Memory B cell (primary cell): ENCODE data around the gene GALNT2.
A peak's percentile ranks its signal among the peaks of the same experiment; 100 is the strongest.

Experiments used
- ATAC-seq: fragments of 150-1000 bp; cut with Tn5 transposase; 2 replicates; pipeline ENCODE4 v1.10.0; 2021; ENCODE audit warnings: low read depth, mild to moderate bottlenecking, moderate library complexity
- DNase-seq, 2 donors: peaks; one replicate each; pipeline ENCODE4 v3.0.0; 2022; ENCODE audit warnings: low spot score in 2 of 2
- H3K27ac Mint-ChIP-seq: one replicate; pipeline ENCODE4 v1.8.0; 2022; ENCODE audit warnings: mild to moderate bottlenecking, moderate library complexity, mixed read lengths
- H3K27me3 Mint-ChIP-seq: one replicate; pipeline ENCODE4 v1.8.0; 2022; ENCODE audit warnings: mixed read lengths
- H3K36me3 Mint-ChIP-seq: one replicate; pipeline ENCODE4 v1.8.0; 2022; ENCODE audit warnings: mild to moderate bottlenecking, mixed read lengths
- H3K4me1 Mint-ChIP-seq: one replicate; pipeline ENCODE4 v1.8.0; 2022; ENCODE audit warnings: mixed read lengths
- H3K4me3 Mint-ChIP-seq: one replicate; pipeline ENCODE4 v1.8.0; 2022; ENCODE audit warnings: mild to moderate bottlenecking, moderate library complexity, mixed read lengths
- H3K9me3 Mint-ChIP-seq: one replicate; pipeline ENCODE4 v1.8.0; 2022; ENCODE audit warnings: mixed read lengths

The GALNT2 gene

DNA sequence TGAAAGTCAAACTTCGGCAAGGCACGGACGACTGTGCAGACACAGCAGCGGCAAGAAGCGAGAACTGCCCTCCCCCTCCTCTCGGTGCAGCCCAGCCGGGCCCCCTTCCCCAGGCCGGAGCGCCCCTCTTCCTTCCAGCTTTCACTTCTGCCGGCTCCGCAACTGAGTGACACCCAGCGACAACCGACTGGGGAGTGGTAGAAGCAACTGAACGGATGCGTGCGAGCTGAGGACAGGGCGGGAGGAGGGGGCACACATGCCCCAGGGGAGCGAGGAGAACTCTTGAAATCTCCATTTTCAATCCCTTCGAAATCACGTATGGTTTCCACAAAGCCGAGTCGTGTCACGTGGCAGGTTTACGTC, 212.5 kb downstream of the GALNT2 start:
- Mint-ChIP-seq H3K4me3 (no peak overlapping the region), H3K4me1 (peaks cover 32% of the 10 kb centered on the region), H3K9me3 (no peaks in the 10 kb centered on the region), H3K36me3 (peaks cover 13% of the 10 kb centered on the region), H3K27ac (no peak overlapping the region), H3K27me3 (no peaks in the 10 kb centered on the region)
- DNase-seq (no peak), ATAC-seq (no peak)

DNA sequence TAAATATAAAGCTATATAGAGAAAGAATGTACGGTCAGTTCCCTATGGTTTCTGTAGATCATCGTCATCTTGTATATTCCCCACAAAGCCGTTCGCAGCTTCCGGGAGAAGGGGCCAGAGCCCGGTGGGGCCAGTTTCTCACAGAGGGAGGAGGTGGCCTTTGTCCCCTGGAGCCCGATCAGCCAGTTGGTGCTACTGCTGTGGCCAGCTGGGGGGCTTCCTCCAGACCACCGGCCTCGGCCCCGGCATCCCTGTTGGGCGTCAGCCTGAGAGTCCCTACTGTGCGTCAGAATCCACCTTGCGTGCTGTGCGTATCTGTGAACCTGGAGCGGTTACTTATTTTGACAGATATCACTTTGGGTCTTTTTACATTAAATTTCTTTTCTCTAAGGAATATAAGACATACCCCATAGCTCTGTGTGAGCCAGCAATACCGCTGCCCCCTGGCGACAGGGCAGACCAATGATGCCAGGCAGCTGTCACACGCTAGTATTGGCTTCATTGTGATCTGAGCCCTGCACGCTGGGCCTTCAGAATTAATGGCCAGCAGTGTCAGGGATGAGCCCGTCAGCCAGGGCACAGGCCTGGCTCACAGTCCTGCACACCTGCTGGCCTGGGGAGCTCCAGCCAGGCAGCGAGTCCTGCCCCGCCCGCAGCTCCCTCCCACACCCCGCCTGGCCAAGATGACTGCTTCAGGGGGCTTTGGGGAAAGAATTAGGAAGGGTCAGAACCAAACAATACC, 213.2 kb downstream of the GALNT2 start:
- Mint-ChIP-seq H3K36me3 (peaks cover 13% of the 10 kb centered on the region), H3K27me3 (no peaks in the 10 kb centered on the region), H3K9me3 (no peaks in the 10 kb centered on the region), H3K4me3 (no peak overlapping the region), H3K27ac (no peak overlapping the region), H3K4me1 (peaks cover 33% of the 10 kb centered on the region)
- DNase-seq (no peak), ATAC-seq (no peak)

DNA sequence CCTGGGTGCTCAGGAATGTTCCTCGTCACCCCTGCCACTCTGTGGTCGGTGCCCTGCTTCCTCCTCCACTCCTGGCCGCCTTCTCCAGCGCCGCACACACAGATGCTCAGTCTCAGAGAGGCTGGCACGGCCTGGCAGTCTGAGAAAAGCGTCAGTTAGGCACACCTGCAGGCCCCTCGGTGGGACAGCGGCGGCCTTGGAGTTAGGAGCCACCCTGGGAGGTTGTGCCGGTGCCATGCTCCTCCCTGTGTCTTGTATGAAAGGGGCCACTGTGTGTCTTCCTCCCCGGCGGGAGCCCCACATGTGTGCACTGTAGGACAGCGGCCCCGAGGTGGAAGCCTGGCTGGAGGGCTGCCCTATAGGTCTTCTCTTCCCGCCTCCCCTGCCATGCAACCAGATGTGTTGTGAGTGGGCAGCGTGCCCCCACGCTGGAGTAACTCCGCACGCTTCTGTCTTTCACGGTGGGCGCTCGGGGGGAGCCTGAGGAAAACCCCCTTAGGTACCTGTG, 213.9 kb downstream of the GALNT2 start:
- ATAC-seq (no peak), DNase-seq (no peak)
- H3K27me3 Mint-ChIP-seq: no peaks in the 10 kb centered on the region
- H3K4me3 Mint-ChIP-seq: peak overlapping the region; percentile 32
- H3K9me3 Mint-ChIP-seq: no peaks in the 10 kb centered on the region
- H3K27ac Mint-ChIP-seq: no peak overlapping the region
- H3K4me1 Mint-ChIP-seq: peaks cover 33% of the 10 kb centered on the region
- peaks cover 13% of the 10 kb centered on the region for H3K36me3 Mint-ChIP-seq

DNA sequence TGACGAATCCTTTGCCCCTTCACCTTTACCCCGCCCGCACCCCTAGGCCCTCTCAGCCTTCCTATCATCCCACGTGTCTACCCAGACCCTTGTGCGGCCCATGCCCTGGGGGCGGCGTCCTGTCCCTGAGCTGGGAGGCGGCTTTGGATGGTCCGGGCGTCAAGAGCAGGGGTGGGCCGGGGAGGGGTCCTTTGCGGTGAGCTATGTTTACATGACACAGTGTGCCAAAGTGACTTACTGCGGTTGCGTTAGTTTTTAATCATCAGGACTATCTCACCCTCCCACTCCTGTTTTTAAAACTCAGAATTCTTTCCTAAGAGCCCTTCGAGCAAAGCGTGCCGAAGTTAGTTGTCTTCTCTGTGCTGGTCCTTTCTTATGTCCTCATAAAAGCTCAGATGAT, 214.5 kb downstream of the GALNT2 start:
- H3K27ac Mint-ChIP-seq: no peak overlapping the region
- H3K27me3 Mint-ChIP-seq: no peaks in the 10 kb centered on the region
- DNase-seq (no peak), ATAC-seq (no peak)
- H3K9me3 Mint-ChIP-seq: no peaks in the 10 kb centered on the region
- peaks cover 11% of the 10 kb centered on the region for H3K36me3 Mint-ChIP-seq
- peaks cover 32% of the 10 kb centered on the region for H3K4me1 Mint-ChIP-seq
- H3K4me3 Mint-ChIP-seq: peak overlapping the region; percentile 32

DNA sequence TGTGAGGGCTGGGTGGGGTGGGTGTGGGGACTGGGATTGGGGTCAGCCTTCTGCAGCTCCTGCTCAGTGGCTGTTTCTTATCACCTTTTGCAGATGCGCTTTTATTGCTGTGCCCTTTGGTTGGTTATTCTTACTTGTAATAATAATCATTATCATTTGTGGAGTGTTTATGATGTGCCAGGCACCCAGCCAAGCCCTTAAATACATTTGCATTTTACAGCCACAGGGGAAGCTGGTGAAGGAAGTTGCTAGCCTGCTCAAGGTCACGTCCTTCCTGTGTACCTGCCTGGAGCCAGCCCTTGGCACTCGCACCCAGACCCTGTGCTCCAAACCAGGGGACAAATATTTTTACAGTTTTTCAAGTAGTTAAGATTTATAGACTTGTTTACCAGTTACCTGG, 215.1 kb downstream of the GALNT2 start:
- Mint-ChIP-seq H3K27me3 (no peaks in the 10 kb centered on the region), H3K36me3 (peaks cover 11% of the 10 kb centered on the region), H3K4me3 (peak overlapping the region; percentile 71), H3K4me1 (peaks cover 28% of the 10 kb centered on the region), H3K9me3 (no peaks in the 10 kb centered on the region), H3K27ac (peak overlapping the region; percentile 79)
- peak; percentile 95 for ATAC-seq
- no peak for DNase-seq

DNA sequence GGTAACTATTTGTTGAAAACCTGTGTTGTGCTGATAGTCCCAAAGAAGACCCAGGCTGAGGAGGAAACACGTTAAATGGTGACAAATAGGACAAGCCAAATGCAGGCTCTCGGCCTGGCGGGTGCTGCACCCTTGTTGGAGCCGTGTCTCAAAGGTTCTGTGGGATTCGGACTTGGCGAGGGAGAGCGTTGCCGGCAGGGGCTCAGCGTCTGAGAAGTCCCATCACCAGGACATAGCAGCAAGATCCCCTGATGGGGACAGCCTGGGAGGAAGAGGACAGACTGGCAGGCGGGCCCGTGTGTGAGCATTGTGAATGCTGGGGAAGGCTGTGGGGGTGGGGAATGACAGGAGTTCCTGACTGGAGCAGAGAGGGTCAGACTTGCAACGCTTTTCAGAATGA, 216.6 kb downstream of the GALNT2 start:
- DNase-seq (no peak), ATAC-seq (no peak)
- H3K36me3 Mint-ChIP-seq: peaks cover 11% of the 10 kb centered on the region
- H3K27ac Mint-ChIP-seq: no peak overlapping the region
- H3K4me1 Mint-ChIP-seq: peaks cover 18% of the 10 kb centered on the region
- H3K27me3 Mint-ChIP-seq: peaks cover 1% of the 10 kb centered on the region
- no peaks in the 10 kb centered on the region for H3K9me3 Mint-ChIP-seq
- no peak overlapping the region for H3K4me3 Mint-ChIP-seq

DNA sequence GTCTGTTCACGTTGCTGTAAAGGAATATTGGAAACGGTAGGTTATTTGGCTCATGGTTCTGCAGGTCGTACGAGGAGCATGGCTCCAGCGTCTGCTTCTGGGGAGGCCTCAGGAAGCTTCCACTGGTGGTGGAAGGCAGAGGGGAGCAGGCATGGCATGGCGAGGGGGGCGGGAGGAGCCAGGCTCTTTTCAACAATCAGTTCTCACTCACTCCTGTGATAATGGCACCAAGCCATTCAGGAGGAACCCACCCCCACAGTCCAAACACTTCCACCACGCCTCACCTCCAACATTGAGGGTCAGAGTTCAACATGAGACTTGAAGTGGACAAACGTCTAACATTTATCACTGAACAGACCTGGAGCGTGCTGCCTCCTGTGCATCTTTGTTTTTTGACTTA, 217.9 kb downstream of the GALNT2 start:
- Mint-ChIP-seq H3K27me3 (peaks cover 1% of the 10 kb centered on the region), H3K9me3 (no peaks in the 10 kb centered on the region), H3K4me3 (no peak overlapping the region), H3K4me1 (peaks cover 15% of the 10 kb centered on the region), H3K36me3 (peaks cover 3% of the 10 kb centered on the region), H3K27ac (no peak overlapping the region)
- no peak for DNase-seq
- no peak for ATAC-seq

DNA sequence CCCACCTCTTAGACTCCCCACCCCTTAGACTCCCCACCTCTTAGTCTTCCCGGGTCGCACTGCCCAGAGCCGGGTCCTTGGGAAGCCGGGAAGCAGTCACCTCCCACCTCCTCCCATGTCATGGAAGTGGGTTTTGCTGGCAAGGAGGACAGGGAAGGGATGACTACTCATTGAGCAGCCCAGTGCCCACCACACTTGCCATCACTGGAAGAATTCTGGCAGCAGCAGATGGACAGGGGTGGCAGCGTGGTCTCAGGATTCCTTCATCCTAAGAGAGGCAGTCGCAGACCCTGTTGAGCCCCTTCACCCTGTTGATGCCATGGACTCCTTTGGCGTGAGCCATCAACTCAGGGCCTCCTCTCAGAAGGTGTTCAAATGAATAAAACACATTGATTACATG, 218.3 kb downstream of the GALNT2 start:
- H3K4me1 Mint-ChIP-seq: peaks cover 19% of the 10 kb centered on the region
- no peak overlapping the region for H3K4me3 Mint-ChIP-seq
- ATAC-seq (no peak), DNase-seq (no peak)
- peaks cover 2% of the 10 kb centered on the region for H3K36me3 Mint-ChIP-seq
- H3K9me3 Mint-ChIP-seq: no peaks in the 10 kb centered on the region
- no peak overlapping the region for H3K27ac Mint-ChIP-seq
- peaks cover 1% of the 10 kb centered on the region for H3K27me3 Mint-ChIP-seq

DNA sequence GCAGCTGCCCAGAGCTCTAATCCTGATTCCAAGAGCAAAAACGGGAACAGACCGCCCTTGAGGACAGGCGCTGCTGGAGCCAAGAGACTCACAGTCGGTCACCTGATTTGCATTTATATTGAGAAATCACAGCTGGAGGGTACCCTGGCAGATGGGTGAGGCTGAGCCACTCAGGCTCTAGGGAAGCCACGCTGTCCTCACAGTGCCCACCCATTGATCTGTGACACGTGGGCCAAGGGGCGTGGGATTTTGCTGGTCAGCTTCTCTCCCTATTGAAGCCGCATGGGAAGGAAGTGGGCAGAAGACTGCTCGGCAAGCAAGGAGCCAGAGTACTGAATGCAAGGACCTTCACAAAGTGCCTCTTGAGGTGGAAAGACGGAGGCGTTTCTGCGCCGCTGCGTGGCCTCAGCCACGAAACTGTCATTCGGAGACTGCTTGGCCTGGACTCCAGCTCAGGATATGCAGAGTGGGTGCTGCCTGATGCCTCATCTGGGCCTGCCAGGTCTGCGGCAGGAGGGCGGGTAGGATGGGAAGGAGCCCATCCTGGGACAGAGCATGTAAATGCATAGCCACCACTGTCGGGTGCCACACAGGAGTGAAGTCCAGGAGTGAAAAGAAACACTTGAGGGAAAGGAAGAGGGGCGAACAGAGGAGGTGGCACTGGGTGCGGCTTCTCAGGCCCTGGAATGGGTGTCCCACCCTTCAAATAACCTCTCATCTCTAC, 219.3 kb downstream of the GALNT2 start:
- Mint-ChIP-seq H3K27ac (no peak overlapping the region), H3K4me3 (no peak overlapping the region), H3K36me3 (no peaks in the 10 kb centered on the region)

DNA sequence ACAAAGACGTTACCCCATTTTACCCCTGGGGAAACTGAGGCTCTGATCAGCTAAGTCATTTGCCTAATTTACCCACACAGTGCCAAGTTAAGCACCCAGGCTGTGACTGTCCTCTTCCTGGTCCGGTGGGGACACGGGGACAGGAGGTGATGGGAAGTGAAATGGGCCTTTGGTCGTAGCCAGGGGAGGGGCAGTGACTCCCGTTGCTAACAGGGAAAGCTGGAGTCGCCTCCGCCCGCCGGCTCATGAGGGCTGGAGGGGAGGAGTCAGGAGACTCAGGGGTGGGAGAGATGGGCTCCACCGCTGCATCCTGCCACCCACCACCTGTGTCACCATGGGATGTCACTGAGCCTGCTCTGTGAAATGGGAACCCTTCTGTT, 219.8 kb downstream of the GALNT2 start:
- Mint-ChIP-seq H3K9me3 (no peaks in the 10 kb centered on the region), H3K27ac (no peak overlapping the region), H3K4me1 (peaks cover 21% of the 10 kb centered on the region), H3K36me3 (no peaks in the 10 kb centered on the region), H3K27me3 (peaks cover 1% of the 10 kb centered on the region), H3K4me3 (no peak overlapping the region)
- ATAC-seq (no peak), DNase-seq (no peak)

More for the DNA sequence above, 219.3 kb downstream of the GALNT2 start:
- peaks cover 1% of the 10 kb centered on the region for H3K27me3 Mint-ChIP-seq
- peaks cover 20% of the 10 kb centered on the region for H3K4me1 Mint-ChIP-seq
- DNase-seq (no peak), ATAC-seq (no peak)
- no peaks in the 10 kb centered on the region for H3K9me3 Mint-ChIP-seq

DNA sequence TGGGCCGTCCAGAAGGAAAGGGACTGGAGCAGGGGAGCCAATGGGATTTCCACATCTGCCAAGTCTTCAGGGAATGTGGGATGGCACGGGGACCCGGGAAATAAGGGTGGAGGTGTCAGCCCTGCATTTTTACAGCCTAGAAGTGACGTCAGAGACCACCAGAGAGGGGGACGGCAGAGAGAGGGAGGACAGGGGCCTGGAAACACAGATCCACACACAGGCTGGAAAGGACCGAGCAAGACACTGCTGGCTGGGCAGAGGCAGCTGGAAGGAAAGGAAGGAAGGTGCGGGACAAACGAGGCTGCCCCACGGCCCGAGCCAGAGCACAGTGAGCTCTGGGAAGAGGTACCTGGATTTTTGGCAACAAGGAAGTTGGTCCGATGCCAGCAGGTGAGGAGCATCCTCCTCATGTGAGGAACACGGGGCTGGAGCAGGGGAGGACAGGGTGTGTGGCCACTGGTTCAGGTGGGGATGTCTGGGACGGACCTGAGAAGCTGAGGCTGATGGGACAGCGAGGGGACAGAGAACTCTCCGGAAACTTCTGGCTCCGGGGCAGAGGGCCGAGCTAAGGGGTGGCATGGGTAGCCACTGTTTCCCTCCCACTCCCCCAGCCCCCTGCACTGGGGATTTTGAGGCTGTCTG, 220.8 kb downstream of the GALNT2 start:
- Mint-ChIP-seq H3K27me3 (peaks cover 1% of the 10 kb centered on the region), H3K9me3 (no peaks in the 10 kb centered on the region), H3K4me3 (no peak overlapping the region), H3K27ac (no peak overlapping the region), H3K4me1 (peaks cover 25% of the 10 kb centered on the region), H3K36me3 (no peaks in the 10 kb centered on the region)
- ATAC-seq (no peak), DNase-seq (no peak)

DNA sequence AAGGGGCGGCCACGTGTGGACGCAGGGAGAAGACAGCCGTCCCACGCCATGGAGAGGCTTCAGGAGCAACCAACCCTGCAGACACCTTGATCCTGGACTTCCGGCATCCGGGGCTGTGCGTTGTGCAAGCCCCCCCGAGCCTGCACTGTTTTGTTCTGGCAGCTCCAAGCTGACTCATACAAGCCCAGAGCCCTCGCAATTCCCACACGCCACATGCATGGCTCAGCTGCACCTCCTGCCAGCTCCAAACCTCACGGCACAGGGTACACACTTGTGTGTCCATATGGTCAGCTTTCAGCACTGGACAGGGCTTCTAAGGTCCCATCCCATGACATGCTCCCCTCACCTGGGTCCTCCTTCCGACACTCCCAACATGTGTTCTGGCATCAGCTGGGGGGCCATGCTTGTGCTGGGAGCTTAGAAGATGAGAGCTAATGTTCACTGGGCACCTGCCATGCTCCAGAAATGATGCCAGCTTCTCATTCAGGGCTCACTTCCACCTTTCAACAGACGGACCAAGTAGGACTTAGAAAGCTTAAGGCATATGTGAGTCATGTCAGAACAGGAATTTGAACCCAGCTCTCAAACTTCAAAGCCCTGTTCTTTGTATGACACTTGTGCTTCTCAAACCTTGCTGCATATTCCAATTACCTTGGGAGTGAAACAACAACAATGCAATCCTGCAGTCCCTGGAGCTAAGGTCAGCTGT, 221.8 kb downstream of the GALNT2 start:
- H3K27me3 Mint-ChIP-seq: peaks cover 1% of the 10 kb centered on the region
- peaks cover 25% of the 10 kb centered on the region for H3K4me1 Mint-ChIP-seq
- DNase-seq (no peak), ATAC-seq (no peak)
- H3K36me3 Mint-ChIP-seq: no peaks in the 10 kb centered on the region
- no peak overlapping the region for H3K27ac Mint-ChIP-seq
- no peak overlapping the region for H3K4me3 Mint-ChIP-seq
- H3K9me3 Mint-ChIP-seq: no peaks in the 10 kb centered on the region

DNA sequence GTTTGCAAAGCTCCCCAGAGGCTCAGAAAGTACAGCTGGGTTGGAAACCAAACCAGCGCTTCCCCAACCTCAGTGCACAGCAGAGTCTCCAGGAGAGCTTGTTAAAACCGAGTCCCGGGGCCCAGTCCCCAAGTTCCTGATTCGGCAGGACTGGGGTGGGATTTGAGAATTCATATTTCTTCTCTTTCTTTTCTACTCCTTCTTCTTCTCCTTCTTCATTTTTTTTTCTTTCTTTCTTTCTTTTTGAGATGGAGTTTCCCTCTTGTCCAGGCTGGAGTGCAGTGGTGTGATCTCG, 222.3 kb downstream of the GALNT2 start:
- ATAC-seq: no peak
- H3K27ac Mint-ChIP-seq: no peak overlapping the region
- DNase-seq: no peak
- peaks cover 25% of the 10 kb centered on the region for H3K4me1 Mint-ChIP-seq
- peaks cover 1% of the 10 kb centered on the region for H3K27me3 Mint-ChIP-seq
- no peak overlapping the region for H3K4me3 Mint-ChIP-seq
- H3K9me3 Mint-ChIP-seq: no peaks in the 10 kb centered on the region
- no peaks in the 10 kb centered on the region for H3K36me3 Mint-ChIP-seq
